AG09309 (cell line): ENCODE results near the gene ABLIM2.

ENCODE experiments used
- DNase-seq: peaks from one replicate; pipeline ENCODE4 v3.0.0-alpha.2; 2010; ENCODE audit warnings: low read depth
- H3K4me3 ChIP-seq: 2 replicates; pipeline ENCODE4 v1.5.1; 2011; ENCODE audit warnings: mild to moderate bottlenecking, low read depth, low read length, moderate library complexity; ENCODE audit not compliant: control insufficient read depth
- TF ChIP-seq, protein P1 (sequence below): IDR thresholded peaks from 2 replicates; pipeline ENCODE4 v1.5.1; 2011; ENCODE audit warnings: mild to moderate bottlenecking, low read depth, low read length, inconsistent platforms; ENCODE audit not compliant: insufficient read depth, control insufficient read depth; ENCODE audit errors: missing control alignments

Gene ABLIM2

DNA sequence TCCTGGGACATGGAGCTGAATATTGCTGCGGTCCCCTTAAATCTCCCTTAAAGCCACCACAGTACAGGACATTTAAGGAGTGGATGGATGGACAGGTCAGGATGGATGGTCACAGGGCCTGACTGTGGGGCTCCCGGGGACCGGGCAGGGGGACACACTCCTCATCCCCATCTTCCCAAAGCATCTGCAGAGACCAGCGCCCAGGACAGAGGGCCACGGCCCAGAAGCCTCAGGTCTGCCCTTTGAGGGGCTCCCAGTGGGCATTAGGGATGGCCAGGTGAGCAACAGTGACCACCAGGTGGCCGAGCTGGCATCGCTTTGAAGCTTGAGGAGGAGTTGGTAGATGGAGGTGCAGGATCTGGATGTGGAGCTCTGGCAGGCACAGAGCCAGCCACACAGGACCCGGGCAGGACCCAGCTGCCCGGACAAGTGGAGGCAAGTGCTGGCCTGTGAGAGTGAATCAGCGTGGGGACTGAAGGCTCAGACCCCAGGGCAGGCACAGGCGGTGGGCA, 51.4 kb downstream of the ABLIM2 start:
- H3K4me3 ChIP-seq = no peak overlapping the region
- TF ChIP-seq, protein P1, sequence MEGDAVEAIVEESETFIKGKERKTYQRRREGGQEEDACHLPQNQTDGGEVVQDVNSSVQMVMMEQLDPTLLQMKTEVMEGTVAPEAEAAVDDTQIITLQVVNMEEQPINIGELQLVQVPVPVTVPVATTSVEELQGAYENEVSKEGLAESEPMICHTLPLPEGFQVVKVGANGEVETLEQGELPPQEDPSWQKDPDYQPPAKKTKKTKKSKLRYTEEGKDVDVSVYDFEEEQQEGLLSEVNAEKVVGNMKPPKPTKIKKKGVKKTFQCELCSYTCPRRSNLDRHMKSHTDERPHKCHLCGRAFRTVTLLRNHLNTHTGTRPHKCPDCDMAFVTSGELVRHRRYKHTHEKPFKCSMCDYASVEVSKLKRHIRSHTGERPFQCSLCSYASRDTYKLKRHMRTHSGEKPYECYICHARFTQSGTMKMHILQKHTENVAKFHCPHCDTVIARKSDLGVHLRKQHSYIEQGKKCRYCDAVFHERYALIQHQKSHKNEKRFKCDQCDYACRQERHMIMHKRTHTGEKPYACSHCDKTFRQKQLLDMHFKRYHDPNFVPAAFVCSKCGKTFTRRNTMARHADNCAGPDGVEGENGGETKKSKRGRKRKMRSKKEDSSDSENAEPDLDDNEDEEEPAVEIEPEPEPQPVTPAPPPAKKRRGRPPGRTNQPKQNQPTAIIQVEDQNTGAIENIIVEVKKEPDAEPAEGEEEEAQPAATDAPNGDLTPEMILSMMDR = no peak
- no peak for DNase-seq

- TF ChIP-seq, protein P1 = no peak
- no peak for DNase-seq
- H3K4me3 ChIP-seq = no peak overlapping the region
Measured at GRCh38 chr4:8106451-8107025, 52.1 kb downstream of the ABLIM2 start.

- no peak for DNase-seq
- TF ChIP-seq, protein P1 = no peak
- H3K4me3 ChIP-seq = no peak overlapping the region
Measured at GRCh38 chr4:8105306-8106100, 53.1 kb downstream of the ABLIM2 start.

- H3K4me3 ChIP-seq = no peak overlapping the region
- DNase-seq = no peak
- TF ChIP-seq, protein P1 = no peak
Measured at GRCh38 chr4:8104491-8105305, 53.9 kb downstream of the ABLIM2 start.

DNA sequence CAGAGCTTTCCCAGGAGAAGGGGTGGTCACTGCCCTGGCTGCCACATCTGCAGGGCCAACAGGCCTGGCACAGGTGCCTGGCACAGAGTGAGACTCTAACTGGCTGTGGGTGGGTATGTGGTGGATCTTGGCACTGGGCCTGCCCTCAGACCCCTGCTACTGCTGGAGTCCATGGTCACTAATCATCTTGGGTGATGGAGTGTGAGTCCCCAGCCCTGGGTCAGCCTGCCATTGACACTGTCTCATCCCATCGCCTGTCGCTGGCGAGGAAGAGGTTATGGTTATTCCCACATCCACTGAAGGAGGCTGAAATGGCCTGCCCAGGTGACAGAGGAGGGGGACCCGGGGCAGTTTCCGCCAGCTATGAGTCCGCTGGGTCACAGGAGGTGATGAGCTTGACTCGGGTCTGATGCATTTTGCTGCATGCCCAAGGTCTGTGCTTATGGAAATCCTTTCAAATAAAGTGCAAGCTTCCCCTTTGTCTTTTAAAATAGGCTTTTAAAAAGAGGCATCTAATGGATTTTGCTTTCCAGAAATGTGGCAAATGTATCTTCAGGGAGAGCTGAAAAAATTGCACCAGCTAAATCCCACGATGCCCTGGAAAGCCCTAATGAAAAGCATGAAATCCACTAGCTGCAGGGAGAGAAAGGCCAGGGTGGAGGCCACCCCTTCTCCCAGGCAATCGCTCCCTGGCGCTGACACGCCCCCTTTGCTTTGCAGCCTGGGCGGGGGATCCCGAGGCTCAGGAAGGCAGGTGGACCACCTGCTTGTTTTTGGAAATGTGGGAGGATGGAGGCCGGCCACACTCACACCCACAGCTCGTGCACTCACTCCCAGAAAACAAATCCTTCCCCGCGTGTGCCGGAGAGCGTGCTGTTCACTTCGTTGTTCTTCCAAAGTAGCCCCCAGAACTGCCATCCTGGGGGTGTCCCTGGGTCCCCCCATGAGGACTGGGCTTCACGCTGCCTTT, 54.9 kb downstream of the ABLIM2 start:
- TF ChIP-seq, protein P1 = no peak
- H3K4me3 ChIP-seq = no peak overlapping the region
- DNase-seq = no peak
